Parathyroid adenoma (tissue), 2 donors: ENCODE results near the gene L1TD1.
"Not testable (repeated sequence)": the region's sequence is repeated elsewhere in the genome, so short reads cannot be mapped to it uniquely, and the experiment has no call there.

Experiments
- H2AFZ ChIP-seq: fragments of 300-600 bp; sonication (generic); one replicate; pipeline ENCODE4 v1.7.0; 2017; ENCODE audit warnings: antibody characterized with exemption, mild to moderate bottlenecking
- H3K27ac ChIP-seq: fragments of 300-600 bp; sonication (generic); one replicate; pipeline ENCODE4 v1.7.0; 2017
- H3K27me3 ChIP-seq: fragments of 300-600 bp; sonication (generic); one replicate; pipeline ENCODE4 v1.7.0; 2017; ENCODE audit warnings: low read length; ENCODE audit not compliant: control insufficient read depth, insufficient read depth
- H3K36me3 ChIP-seq: fragments of 300-600 bp; sonication (generic); one replicate; pipeline ENCODE4 v1.7.0; 2017; ENCODE audit warnings: low read length; ENCODE audit not compliant: control insufficient read depth, insufficient read depth
- H3K4me1 ChIP-seq: fragments of 300-600 bp; sonication (generic); one replicate; pipeline ENCODE4 v1.7.0; 2017; ENCODE audit warnings: control low read depth
- H3K4me2 ChIP-seq: fragments of 300-600 bp; sonication (generic); one replicate; pipeline ENCODE4 v1.7.0; 2017; ENCODE audit warnings: low read length
- H3K4me3 ChIP-seq: fragments of 300-600 bp; sonication (generic); one replicate; pipeline ENCODE4 v1.7.0; 2017; ENCODE audit warnings: low read depth, low read length
- H3K79me2 ChIP-seq: fragments of 300-600 bp; sonication (generic); one replicate; pipeline ENCODE4 v1.7.0; 2017; ENCODE audit warnings: control low read depth
- H3K9ac ChIP-seq: fragments of 300-600 bp; sonication (generic); one replicate; pipeline ENCODE4 v1.7.0; 2017; ENCODE audit warnings: mild to moderate bottlenecking
- H3K9me3 ChIP-seq: fragments of 300-600 bp; sonication (generic); one replicate; pipeline ENCODE4 v1.7.0; 2017; ENCODE audit warnings: low read length; ENCODE audit not compliant: control insufficient read depth
- CTCF ChIP-seq: fragments of 300-600 bp; sonication (generic); IDR thresholded peaks from one replicate; pipeline ENCODE4 v1.7.0; 2017; ENCODE audit warnings: antibody characterized with exemption, mild to moderate bottlenecking
- donor health status: primary hyperparathyroidism.

L1TD1 gene

GRCh38 chr1:62176597-62177312 lies 17.9 kb upstream of the L1TD1 start:
- no peak for TF ChIP-seq CTCF
- Histone ChIP-seq H3K27ac (no peak overlapping the region), H3K4me3 (no peak overlapping the region), H3K36me3 (no peaks in the 10 kb centered on the region), H3K9ac (no peak overlapping the region), H3K79me2 (no peaks in the 10 kb centered on the region), H3K4me1 (no peaks in the 10 kb centered on the region), H3K4me2 (no peak overlapping the region), H3K9me3 (no peaks in the 10 kb centered on the region), H3K27me3 (no peaks in the 10 kb centered on the region), H2AFZ (no peak overlapping the region)

- Histone ChIP-seq H3K79me2 (no peaks in the 10 kb centered on the region), H3K27me3 (no peaks in the 10 kb centered on the region), H3K27ac (no peak overlapping the region), H3K4me1 (no peaks in the 10 kb centered on the region), H3K36me3 (no peaks in the 10 kb centered on the region), H2AFZ (no peak overlapping the region), H3K9me3 (no peaks in the 10 kb centered on the region), H3K4me3 (no peak overlapping the region), H3K9ac (no peak overlapping the region), H3K4me2 (no peak overlapping the region)
- TF ChIP-seq CTCF, result no peak
Observed at GRCh38 chr1:62177621-62178020, 17.0 kb upstream of the L1TD1 start.

- Histone ChIP-seq H2AFZ (no peak overlapping the region), H3K4me1 (no peaks in the 10 kb centered on the region), H3K27ac (no peak overlapping the region), H3K27me3 (no peaks in the 10 kb centered on the region), H3K79me2 (no peaks in the 10 kb centered on the region), H3K4me2 (no peak overlapping the region), H3K36me3 (no peaks in the 10 kb centered on the region), H3K9ac (no peak overlapping the region), H3K9me3 (no peaks in the 10 kb centered on the region), H3K4me3 (no peak overlapping the region)
- TF ChIP-seq CTCF, result no peak
Observed at GRCh38 chr1:62178372-62178771, 16.3 kb upstream of the L1TD1 start.

GRCh38 chr1:62180054-62180453 lies 14.6 kb upstream of the L1TD1 start:
- H3K9me3 ChIP-seq, H3K36me3 ChIP-seq, H2AFZ ChIP-seq, H3K4me3 ChIP-seq, H3K4me1 ChIP-seq, H3K79me2 ChIP-seq, H3K27ac ChIP-seq, H3K9ac ChIP-seq, H3K27me3 ChIP-seq, H3K4me2 ChIP-seq: not testable (repeated sequence)

- Histone ChIP-seq H3K4me2 (no peak overlapping the region), H3K9me3 (no peaks in the 10 kb centered on the region), H3K27ac (no peak overlapping the region), H3K4me1 (no peaks in the 10 kb centered on the region), H3K79me2 (no peaks in the 10 kb centered on the region), H3K4me3 (no peak overlapping the region), H3K36me3 (no peaks in the 10 kb centered on the region), H2AFZ (no peak overlapping the region), H3K27me3 (no peaks in the 10 kb centered on the region), H3K9ac (no peak overlapping the region)
- TF ChIP-seq CTCF, result no peak
Observed at GRCh38 chr1:62180639-62181038, 14.0 kb upstream of the L1TD1 start.
